Neural crest cell (in vitro differentiated cells): ENCODE data around the gene TMEM114. TPM values are rescaled to one million over a fixed set of nuclear protein-coding genes. Genes with fewer than 3 reads are reported as not detected.
"Not testable (repeated sequence)": the region's sequence is repeated elsewhere in the genome, so short reads cannot be mapped to it uniquely, and the experiment has no call there.

Experiments
- DNase-seq: peaks from one replicate; pipeline ENCODE4 v3.0.0; 2021; ENCODE audit warnings: low read depth, mixed read lengths, low spot score
- H3K27ac Mint-ChIP-seq: one replicate; pipeline ENCODE4 v1.8.0; 2021; ENCODE audit warnings: mild to moderate bottlenecking, mixed read lengths; ENCODE audit not compliant: unreplicated experiment
- H3K27me3 Mint-ChIP-seq: 2 replicates; pipeline ENCODE4 v1.8.0; 2021; ENCODE audit warnings: low read depth, mild to moderate bottlenecking, mixed read lengths
- H3K36me3 Mint-ChIP-seq: 2 replicates; pipeline ENCODE4 v1.8.0; 2021; ENCODE audit warnings: low read depth, mild to moderate bottlenecking, mixed read lengths
- H3K4me1 Mint-ChIP-seq: 2 replicates; pipeline ENCODE4 v1.8.0; 2021; ENCODE audit warnings: mixed read lengths
- H3K4me3 Mint-ChIP-seq: one replicate; pipeline ENCODE4 v1.8.0; 2021; ENCODE audit warnings: mild to moderate bottlenecking, mixed read lengths
- H3K9me3 Mint-ChIP-seq: 2 replicates; pipeline ENCODE4 v1.8.0; 2021; ENCODE audit warnings: mixed read lengths
- CTCF ChIP-seq: fragments of 200-600 bp; sonication (generic); conservative IDR thresholded peaks from 2 replicates; pipeline ENCODE4 v1.5.0; 2021; ENCODE audit warnings: antibody characterized with exemption, mild to moderate bottlenecking
- total RNA-seq: library from RNA; stranded (reverse); gene quantifications from 2 replicates; pipeline ENCODE4 v1.2.1, GENCODE V29; 2021

The TMEM114 gene
- total RNA-seq, 1 donor from 2014 or later, result not detected

DNA sequence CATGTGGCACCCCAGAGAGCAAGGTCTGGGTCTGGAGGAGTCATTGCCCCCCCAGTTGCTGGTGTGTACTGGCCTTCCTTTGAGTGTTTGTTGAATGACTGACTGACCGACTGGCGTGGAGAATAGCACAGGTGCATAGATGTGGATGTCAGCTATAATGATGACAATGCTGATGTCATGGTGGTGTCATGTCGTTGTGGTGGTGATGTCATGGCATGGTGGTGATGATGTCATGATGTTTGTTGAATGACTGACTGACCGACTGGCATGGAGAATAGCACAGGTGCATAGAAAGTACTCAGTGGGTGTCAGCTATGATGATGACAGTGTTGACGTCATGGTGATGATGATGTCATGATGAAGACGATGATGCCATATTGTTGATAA is 22.1 kb downstream of the TMEM114 start:
- Mint-ChIP-seq H3K9me3 (no peaks in the 10 kb centered on the region), H3K36me3 (no peaks in the 10 kb centered on the region), H3K27me3 (peaks cover 4% of the 10 kb centered on the region), H3K4me1 (peaks cover 41% of the 10 kb centered on the region), H3K27ac (peak overlapping the region; percentile 92), H3K4me3 (peak overlapping the region; percentile 76)
- TF ChIP-seq CTCF, result no peak
- DNase-seq, result no peak

DNA sequence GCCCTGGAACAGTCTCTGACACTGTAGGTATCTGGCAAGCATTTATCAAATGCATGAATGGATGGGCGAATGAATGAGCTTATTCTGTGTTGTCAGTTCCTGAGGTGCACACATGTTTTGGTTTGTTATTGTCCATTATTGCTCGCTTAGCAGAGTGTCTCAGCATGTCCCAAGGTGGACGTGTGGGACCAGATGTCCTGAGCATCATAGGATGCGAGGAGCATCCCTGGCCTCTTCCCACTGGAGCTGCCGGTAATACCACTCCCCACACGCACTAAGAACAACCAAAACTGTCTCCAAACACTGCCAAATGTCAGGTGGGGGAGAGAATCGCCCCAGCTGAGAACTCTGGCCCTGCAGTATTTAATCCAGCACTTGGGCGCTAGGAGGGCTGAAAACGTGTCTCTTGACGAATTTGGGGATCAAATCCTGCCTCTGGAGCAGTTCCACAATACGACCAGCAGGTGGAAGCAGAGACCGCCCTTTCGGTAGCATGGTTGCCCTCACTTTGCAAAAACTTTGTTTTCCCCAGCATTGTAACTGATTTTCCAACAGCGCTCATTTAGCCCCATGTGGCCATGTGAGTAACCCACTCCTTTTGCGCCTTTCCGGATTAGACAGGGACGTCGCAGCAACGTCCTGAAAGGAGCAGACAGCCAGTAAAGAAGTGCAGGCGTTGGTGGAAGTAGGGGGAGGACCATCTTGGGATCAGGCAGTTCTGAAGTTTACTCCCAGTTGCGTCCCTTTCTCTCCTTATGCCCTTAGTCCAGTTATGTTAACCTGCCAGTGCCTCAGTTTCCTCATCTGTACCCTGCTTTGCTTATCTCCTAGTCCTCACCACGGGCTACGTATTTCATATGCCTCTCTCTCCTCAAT is 22.7 kb downstream of the TMEM114 start:
- no peaks in the 10 kb centered on the region for H3K36me3 Mint-ChIP-seq
- peaks cover 34% of the 10 kb centered on the region for H3K4me1 Mint-ChIP-seq
- peak; percentile 100 for TF ChIP-seq CTCF
- peak; percentile 87 for DNase-seq
- peak overlapping the region; percentile 92 for H3K27ac Mint-ChIP-seq
- no peaks in the 10 kb centered on the region for H3K9me3 Mint-ChIP-seq
- peaks cover 4% of the 10 kb centered on the region for H3K27me3 Mint-ChIP-seq
- H3K4me3 Mint-ChIP-seq, result peak overlapping the region; percentile 76

DNA sequence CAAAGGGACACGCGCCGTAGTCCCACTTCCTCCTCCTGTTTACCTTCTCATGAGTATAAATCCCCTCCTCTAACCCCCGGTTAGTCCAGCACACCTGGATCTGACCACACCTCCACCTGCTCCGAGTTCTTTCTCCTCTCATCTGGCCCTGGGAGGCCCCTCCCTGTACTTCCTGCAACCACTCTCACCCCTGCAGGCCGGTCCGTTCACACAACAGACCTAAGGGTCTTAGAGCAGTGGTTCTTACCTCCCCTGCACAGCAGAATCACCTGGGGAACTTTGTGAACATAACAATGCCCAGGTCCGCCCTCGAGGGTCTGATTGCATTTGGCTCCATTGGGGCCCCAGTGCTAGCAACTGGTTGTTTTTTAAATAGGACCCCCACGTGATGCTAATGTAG is 24.8 kb downstream of the TMEM114 start:
- no peak for DNase-seq
- peaks cover 13% of the 10 kb centered on the region for H3K4me1 Mint-ChIP-seq
- H3K4me3 Mint-ChIP-seq, result no peak overlapping the region
- H3K27ac Mint-ChIP-seq, result no peak overlapping the region
- no peaks in the 10 kb centered on the region for H3K36me3 Mint-ChIP-seq
- no peaks in the 10 kb centered on the region for H3K9me3 Mint-ChIP-seq
- no peak for TF ChIP-seq CTCF
- H3K27me3 Mint-ChIP-seq, result peaks cover 4% of the 10 kb centered on the region

GRCh38 chr16:8564934-8565345 is 25.4 kb downstream of the TMEM114 start:
- Mint-ChIP-seq H3K27ac (no peak overlapping the region), H3K9me3 (no peaks in the 10 kb centered on the region), H3K4me1 (peaks cover 8% of the 10 kb centered on the region), H3K36me3 (no peaks in the 10 kb centered on the region), H3K27me3 (peaks cover 4% of the 10 kb centered on the region), H3K4me3 (no peak overlapping the region)
- no peak for TF ChIP-seq CTCF
- DNase-seq, result no peak

DNA sequence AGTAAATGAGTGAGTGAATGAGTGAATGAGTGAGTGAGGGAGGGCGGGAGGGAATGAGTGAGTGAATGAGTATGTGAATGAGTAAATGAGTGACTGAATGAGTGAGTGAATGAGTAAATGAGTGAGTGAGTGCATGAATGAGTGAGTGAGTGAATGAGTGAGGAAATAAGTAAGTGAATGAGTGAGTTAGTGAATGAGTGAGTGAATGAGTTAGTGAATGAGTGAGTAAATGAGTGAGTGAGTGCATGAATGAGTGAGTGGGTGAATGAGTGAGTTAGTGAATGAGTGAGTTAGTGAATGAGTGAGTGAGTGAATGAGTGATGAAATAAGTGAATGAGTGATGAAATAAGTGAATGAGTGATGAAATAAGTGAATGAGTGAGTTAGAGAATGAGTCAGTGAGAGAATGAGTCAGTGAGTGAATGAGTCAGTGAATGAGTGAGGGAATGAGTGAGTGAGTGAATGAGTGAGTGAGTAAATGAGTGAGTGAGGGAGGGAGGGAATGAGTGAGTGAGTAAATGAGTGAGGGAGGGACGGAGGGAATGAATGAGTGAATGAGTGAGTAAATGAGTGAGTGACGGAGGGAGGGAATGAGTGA is 26.3 kb downstream of the TMEM114 start:
- not testable (repeated sequence) for H3K9me3 Mint-ChIP-seq, H3K27me3 Mint-ChIP-seq, H3K36me3 Mint-ChIP-seq, H3K4me1 Mint-ChIP-seq, H3K27ac Mint-ChIP-seq, H3K4me3 Mint-ChIP-seq, DNase-seq

DNA sequence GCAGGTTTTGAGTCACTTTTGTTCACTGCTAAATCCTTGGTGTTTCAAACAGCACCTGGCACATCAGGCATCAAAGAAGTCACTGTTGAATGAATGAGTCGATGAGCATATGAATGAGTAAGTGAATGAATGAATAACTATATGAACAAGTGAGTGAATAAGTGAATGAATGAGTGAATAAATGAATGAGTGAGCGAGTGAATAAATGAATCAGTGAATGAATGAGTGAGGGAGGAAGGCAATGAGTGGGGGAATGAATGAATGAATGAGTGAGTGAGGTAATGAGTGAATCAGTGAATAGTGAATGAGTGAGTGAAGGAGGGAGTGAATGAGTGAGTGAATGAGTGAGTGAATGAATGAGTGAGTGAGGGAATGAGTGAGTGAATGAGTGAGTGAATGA is 28.8 kb downstream of the TMEM114 start:
- no peak for TF ChIP-seq CTCF
- DNase-seq, result no peak
- Mint-ChIP-seq H3K27ac (no peak overlapping the region), H3K9me3 (no peaks in the 10 kb centered on the region), H3K4me1 (no peaks in the 10 kb centered on the region), H3K27me3 (peaks cover 18% of the 10 kb centered on the region), H3K4me3 (no peak overlapping the region), H3K36me3 (no peaks in the 10 kb centered on the region)
